Right ventricle myocardium inferior (tissue), 1 donor: ENCODE results near the gene GAS7. TPM values are rescaled to one million over a fixed set of nuclear protein-coding genes. Genes with fewer than 3 reads are reported as not detected.
"Not testable (repeated sequence)": the region's sequence is repeated elsewhere in the genome, so short reads cannot be mapped to it uniquely, and the experiment has no call there.

Experiments used
- ATAC-seq: fragments of 200-7000 bp; cut with Tn5 transposase; one replicate; pipeline ENCODE4 v1.9.1; 2020; ENCODE audit warnings: mild to moderate bottlenecking, moderate library complexity
- DNase-seq: peaks from one replicate; pipeline ENCODE4 v3.0.0; 2021; ENCODE audit errors: missing footprints
- intact Hi-C: fragments of 100-400 bp; cut with DNase I; formaldehyde crosslinking; loops from one replicate; pipeline ENCODE4 v1.11.0; 2022
- total RNA-seq: library from RNA; stranded (reverse); fragmentation: NEBNext Ultra II Directional; extraction: Animal tissue kit (Norgen Biotek cat#: 25700); gene quantifications from one replicate; pipeline ENCODE4 v1.2.1, GENCODE V29; 2021
- donor health status: DM: no; HTN: yes; CAD: no; lungs with severe emphysema.

Gene GAS7
- total RNA-seq, 1 donor from 2014 or later, result 90.5 TPM

DNA sequence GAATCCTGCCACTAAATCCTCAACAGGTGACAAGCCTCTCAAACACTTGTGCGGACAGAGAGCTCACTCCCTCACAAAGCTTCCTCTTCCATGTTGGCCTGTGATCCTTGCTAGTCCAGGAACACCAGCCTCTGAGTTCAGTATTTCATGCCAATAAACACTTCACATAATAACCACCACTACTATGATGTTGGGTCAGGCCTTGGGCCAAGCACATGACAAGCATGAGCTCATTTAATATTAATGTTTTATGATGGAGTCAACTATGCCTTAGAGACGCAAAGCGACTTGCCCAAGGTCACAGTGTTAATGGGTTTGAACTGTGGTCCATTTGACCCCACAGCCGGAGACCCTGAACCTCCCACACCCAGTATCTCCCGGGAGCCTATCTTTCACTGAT is 129.1 kb downstream of the GAS7 start:
- DNase-seq, result peak; percentile 53
- ATAC-seq, result peak; percentile 76
- intact Hi-C loops, result loop anchor here (5.0 kb wide), 1 partner anchor 43 kb away; no protein-coding TSS in a partner anchor

- intact Hi-C loops, result loop anchor here (5.0 kb wide), 1 partner anchor 45 kb away; no protein-coding TSS in a partner anchor
- no peak for DNase-seq
- ATAC-seq, result no peak
These were observed 130.8 kb downstream of the GAS7 start for GRCh38 chr17:10067446-10068143.

GRCh38 chr17:10064536-10064935 is 133.9 kb downstream of the GAS7 start:
- no peak for ATAC-seq
- intact Hi-C loops, result no loop called here
- DNase-seq, result peak; percentile 6

GRCh38 chr17:10063730-10064241 is 134.6 kb downstream of the GAS7 start:
- ATAC-seq, result peak; percentile 5
- intact Hi-C loops, result no loop called here
- DNase-seq, result peak; percentile 79

- intact Hi-C loops, result no loop called here
- DNase-seq (peak; percentile 65), ATAC-seq (no peak)
These were observed 135.6 kb downstream of the GAS7 start for GRCh38 chr17:10062691-10063385.

DNA sequence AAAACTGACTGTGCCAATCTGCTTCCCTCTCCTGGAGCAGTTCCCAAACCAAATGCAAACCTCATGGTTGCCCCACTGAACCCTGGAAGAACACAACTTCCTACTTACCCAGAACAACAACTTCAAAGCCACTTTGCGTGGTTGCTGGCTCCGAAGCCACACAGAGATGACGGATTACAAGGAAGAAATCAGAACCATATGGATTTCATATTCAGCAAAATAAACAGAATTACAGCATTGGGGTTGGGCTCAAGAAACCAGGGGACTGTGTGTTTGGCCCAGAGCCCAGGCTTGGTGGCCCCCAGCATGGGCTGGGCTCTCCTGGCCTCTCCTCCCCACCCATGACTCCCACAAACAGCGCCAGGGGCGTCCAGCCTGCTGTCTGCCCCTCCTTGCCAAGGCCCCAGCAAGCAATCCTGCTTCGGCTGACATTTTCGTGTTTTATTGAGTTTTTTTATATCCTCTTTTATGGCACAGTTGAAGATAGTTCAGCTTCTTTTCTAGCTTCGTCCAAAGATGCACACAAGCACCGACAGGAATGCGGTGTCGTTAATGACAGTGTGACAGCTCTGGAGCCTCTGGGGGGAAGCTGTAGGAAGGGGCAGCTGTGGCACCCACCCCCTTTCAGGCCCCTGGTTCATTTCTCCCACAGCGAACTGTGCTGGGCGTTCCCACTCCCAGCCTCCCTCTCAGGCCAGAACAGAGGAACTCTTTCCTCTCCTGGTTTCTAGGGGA is 137.1 kb downstream of the GAS7 start:
- intact Hi-C loops, result no loop called here
- ATAC-seq (peak; percentile 32), DNase-seq (peak; percentile 74)

- DNase-seq (peak; percentile 39), ATAC-seq (no peak)
- intact Hi-C loops, result no loop called here
These were observed 137.9 kb downstream of the GAS7 start for GRCh38 chr17:10060526-10060925.

GRCh38 chr17:10059684-10060211 is 138.7 kb downstream of the GAS7 start:
- intact Hi-C loops, result no loop called here
- ATAC-seq, result peak; percentile 73
- DNase-seq, result peak; percentile 67

- intact Hi-C loops, result no loop called here
- ATAC-seq, result peak; percentile 17
- DNase-seq, result peak; percentile 71
These were observed 139.3 kb downstream of the GAS7 start for GRCh38 chr17:10058921-10059683.

DNA sequence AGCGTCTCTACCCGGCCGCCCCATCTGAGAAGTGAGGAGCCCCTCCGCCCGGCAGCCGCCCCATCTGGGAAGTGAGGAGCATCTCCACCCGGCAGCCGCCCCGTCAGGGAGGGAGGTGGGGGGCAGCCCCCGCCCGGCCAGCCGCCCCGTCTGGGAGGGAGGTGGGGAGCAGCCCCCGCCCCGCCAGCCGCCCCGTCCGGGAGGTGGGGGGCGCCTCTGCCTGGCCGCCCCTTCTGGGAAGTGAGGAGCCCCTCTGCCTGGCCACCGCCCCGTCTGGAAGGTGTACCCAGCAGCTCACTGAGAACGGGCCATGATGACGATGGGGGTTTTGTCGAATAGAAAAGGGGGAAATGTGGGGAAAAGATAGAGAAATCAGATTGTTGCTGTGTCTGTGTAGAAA is 140.9 kb downstream of the GAS7 start:
- DNase-seq, intact Hi-C loops, ATAC-seq: not testable (repeated sequence)

- DNase-seq, result peak; percentile 62
- intact Hi-C loops, result no loop called here
- peak; percentile 21 for ATAC-seq
These were observed 143.0 kb downstream of the GAS7 start for GRCh38 chr17:10055262-10055975.

DNA sequence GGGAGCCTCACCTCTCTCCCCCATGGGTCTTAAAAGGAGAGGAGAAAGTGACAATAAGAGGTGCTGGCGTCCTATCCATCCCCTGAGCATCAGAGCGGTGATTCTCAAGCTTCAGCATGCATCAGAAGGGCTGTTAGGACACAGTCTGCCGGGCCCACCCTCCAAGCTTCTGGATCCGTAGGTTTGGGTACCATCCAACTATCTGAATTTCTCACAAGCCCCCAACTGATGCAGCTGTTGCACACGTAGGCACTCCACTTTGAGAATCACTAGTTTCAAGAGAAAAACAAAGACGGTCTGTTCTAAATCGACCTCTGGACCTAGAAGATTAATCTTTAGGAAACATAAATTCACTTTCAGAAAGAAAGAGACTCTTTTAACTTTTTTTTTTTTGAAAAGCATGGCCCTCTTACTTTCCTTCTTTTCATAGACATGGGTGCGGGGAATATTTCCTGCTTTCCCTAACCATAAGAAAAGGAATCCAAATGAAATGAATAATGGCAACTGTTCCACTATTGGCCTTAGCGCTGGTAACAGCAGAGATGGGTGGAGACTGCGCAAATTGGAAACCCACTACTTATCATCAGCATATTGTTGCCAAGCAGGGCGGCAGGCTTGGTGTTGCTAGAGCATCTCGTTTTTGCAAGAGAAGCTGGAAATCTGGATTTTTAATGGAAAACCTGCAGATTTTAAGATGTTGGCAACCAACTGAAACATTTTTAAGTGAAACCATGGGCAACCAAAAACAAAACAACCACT is 144.4 kb downstream of the GAS7 start:
- DNase-seq (peak; percentile 68), ATAC-seq (peak; percentile 56)
- intact Hi-C loops, result no loop called here

GRCh38 chr17:10052106-10052813 is 146.1 kb downstream of the GAS7 start:
- peak; percentile 30 for DNase-seq
- intact Hi-C loops, result no loop called here
- no peak for ATAC-seq

DNA sequence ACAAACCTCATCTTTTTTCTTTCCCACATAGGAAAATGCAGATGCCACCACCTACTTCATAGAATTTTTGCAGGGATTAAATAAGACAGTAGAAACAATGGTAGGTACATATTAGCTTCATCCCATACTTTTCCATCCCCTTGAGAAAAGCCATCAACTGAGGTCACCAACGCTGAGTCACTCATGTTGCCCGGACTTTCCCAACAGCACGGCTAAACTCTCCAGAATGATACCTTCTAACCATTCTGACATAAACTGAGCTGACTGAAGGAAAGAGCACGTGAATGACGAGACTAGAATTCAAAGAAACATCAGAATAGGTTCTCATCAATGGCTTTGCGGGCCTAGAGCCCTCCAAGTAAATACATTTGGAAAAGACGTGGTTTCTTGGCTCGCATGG is 147.3 kb downstream of the GAS7 start:
- ATAC-seq (no peak), DNase-seq (no peak)
- intact Hi-C loops, result no loop called here

- DNase-seq, result peak; percentile 72
- peak; percentile 77 for ATAC-seq
- intact Hi-C loops, result no loop called here
These were observed 147.8 kb downstream of the GAS7 start for GRCh38 chr17:10050597-10051101.

DNA sequence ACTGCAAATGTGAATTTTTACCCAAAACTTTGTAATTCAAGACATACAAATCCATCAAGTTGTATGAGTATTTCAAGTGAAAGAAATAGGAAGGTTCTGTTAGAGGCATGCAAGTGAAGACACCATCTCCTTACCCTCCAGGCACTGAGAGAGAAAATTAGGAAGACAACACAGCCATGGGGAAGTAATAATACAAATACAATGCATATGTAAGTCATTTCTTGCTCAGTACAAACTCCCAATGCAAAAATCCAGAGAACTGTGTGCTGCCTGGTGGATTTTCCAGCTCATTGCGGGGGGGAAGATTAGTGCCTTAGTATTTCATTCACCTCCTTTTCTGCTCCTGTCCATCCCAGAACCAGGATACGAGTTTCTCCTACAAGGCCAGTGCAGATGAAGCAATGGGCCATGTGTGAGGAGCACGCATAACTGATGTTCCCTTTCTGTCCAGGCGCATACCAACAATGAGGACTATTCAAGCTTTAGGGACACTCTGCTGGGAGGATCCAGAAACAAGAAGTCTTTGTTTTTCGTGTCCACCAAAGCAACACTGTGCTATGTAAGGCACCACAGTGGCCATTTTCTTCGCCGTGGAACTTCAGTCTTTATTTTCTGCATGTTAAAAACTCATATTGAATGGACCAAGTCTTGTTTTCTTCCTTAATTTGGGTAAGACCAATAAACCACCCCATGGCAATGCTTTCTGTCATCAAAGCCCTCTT is 149.6 kb downstream of the GAS7 start:
- DNase-seq (peak; percentile 41), ATAC-seq (peak; percentile 62)
- intact Hi-C loops, result no loop called here
